ENCODE results near the gene NKAPD1.

GRCh38 chr11:112106070-112106469 is 32.0 kb downstream of the NKAPD1 start:
- no peak for TF ChIP-seq YY1 (IDR thresholded peaks at IDR 0.05; ENCODE audit: extremely low read depth, insufficient replicate concordance, low read depth, low read length)
- no peak for TF ChIP-seq MAX (IDR thresholded peaks at IDR 0.05)
- TF ChIP-seq CTCF (IDR thresholded peaks at IDR 0.05 in 2 of 3, conservative IDR thresholded peaks at IDR 0.05 in 1 of 3; ENCODE audit: borderline replicate concordance in 1 of 3, insufficient read depth in 1 of 3, low read depth in 2 of 3, low read length in 2 of 3): no peak
- no peak for TF ChIP-seq CEBPB (IDR thresholded peaks at IDR 0.05; ENCODE audit: low read depth)
- no peak for TF ChIP-seq EGR1 (IDR thresholded peaks at IDR 0.05; ENCODE audit: low read depth)
- TF ChIP-seq ZNF274 (IDR thresholded peaks at IDR 0.05; ENCODE audit: low read depth, low read length): no peak
- no peak for TF ChIP-seq EZH2 (IDR thresholded peaks at IDR 0.05)
- TF ChIP-seq POLR2AphosphoS5 (IDR thresholded peaks at IDR 0.05; ENCODE audit: low read depth, low read length): no peak
- TF ChIP-seq EZH2phosphoT487 (IDR thresholded peaks at IDR 0.05; ENCODE audit: borderline replicate concordance): no peak
